Activated T-helper 1 cell treated with anti-CD3 and anti-CD28 coated beads, Interleukin-12 subunit alpha, Interleukin-12 subunit beta, Interleukin-2, Interleukin-4 antibody, amounts not matched to agents 30 ng/mL and 10 ng/mL and 1 ng/mL, durations not matched to agents 14 hours and 24 hours and 36 hours (primary cell): ENCODE data around the gene CHN1. TPM values are rescaled to one million over a fixed set of nuclear protein-coding genes. Genes with fewer than 3 reads are reported as not detected.

Experiments
- DNase-seq: peaks from one replicate; pipeline ENCODE4 v3.0.0; 2021; ENCODE audit warnings: low spot score
- H3K27ac Mint-ChIP-seq: one replicate; pipeline ENCODE4 v1.8.0; 2021; ENCODE audit warnings: mild to moderate bottlenecking, mixed read lengths
- H3K27me3 Mint-ChIP-seq: one replicate; pipeline ENCODE4 v1.8.0; 2022; ENCODE audit warnings: mild to moderate bottlenecking, moderate library complexity, mixed read lengths; ENCODE audit not compliant: insufficient read depth
- H3K36me3 Mint-ChIP-seq: one replicate; pipeline ENCODE4 v1.8.0; 2021; ENCODE audit warnings: low read depth, mixed read lengths
- H3K4me1 Mint-ChIP-seq: one replicate; pipeline ENCODE4 v1.8.0; 2021; ENCODE audit warnings: low read depth, mixed read lengths
- H3K4me3 Mint-ChIP-seq: one replicate; pipeline ENCODE4 v1.8.0; 2021; ENCODE audit warnings: mild to moderate bottlenecking, moderate library complexity, mixed read lengths
- H3K9me3 Mint-ChIP-seq: one replicate; pipeline ENCODE4 v1.8.0; 2021; ENCODE audit warnings: mixed read lengths
- intact Hi-C: fragments of 100-400 bp; cut with micrococcal nuclease; formaldehyde crosslinking; loops from one replicate; pipeline ENCODE4 v1.15.1; 2024
- total RNA-seq: library from RNA; stranded (reverse); gene quantifications from 2 replicates; pipeline ENCODE4 v1.2.3, GENCODE V29; 2022

Gene CHN1
- total RNA-seq, 1 donor from 2014 or later, result 3.4 TPM

- DNase-seq, result no peak
- peaks cover 9% of the 10 kb centered on the region for H3K4me1 Mint-ChIP-seq
- intact Hi-C loops, result no loop called here
- H3K9me3 Mint-ChIP-seq, result no peaks in the 10 kb centered on the region
- no peak overlapping the region for H3K4me3 Mint-ChIP-seq
- H3K36me3 Mint-ChIP-seq, result no peaks in the 10 kb centered on the region
- no peak overlapping the region for H3K27ac Mint-ChIP-seq
- peaks cover 9% of the 10 kb centered on the region for H3K27me3 Mint-ChIP-seq
These were observed 242.7 kb downstream of the CHN1 start for GRCh38 chr2:174762464-174762863.

- Mint-ChIP-seq H3K4me3 (no peak overlapping the region), H3K36me3 (no peaks in the 10 kb centered on the region)
These were observed 243.3 kb downstream of the CHN1 start for GRCh38 chr2:174761837-174762236.

GRCh38 chr2:174760845-174761473 lies 244.2 kb downstream of the CHN1 start:
- intact Hi-C loops, result no loop called here
- Mint-ChIP-seq H3K9me3 (no peaks in the 10 kb centered on the region), H3K4me3 (no peak overlapping the region), H3K27ac (no peak overlapping the region), H3K27me3 (peaks cover 7% of the 10 kb centered on the region), H3K4me1 (peaks cover 9% of the 10 kb centered on the region), H3K36me3 (no peaks in the 10 kb centered on the region)
- no peak for DNase-seq

More at GRCh38 chr2:174761837-174762236, 243.3 kb downstream of the CHN1 start:
- DNase-seq, result no peak
- H3K4me1 Mint-ChIP-seq, result peaks cover 9% of the 10 kb centered on the region
- H3K9me3 Mint-ChIP-seq, result no peaks in the 10 kb centered on the region
- intact Hi-C loops, result no loop called here
- peaks cover 7% of the 10 kb centered on the region for H3K27me3 Mint-ChIP-seq
- no peak overlapping the region for H3K27ac Mint-ChIP-seq

- intact Hi-C loops, result no loop called here
- Mint-ChIP-seq H3K36me3 (no peaks in the 10 kb centered on the region), H3K9me3 (no peaks in the 10 kb centered on the region), H3K4me3 (no peak overlapping the region), H3K4me1 (peaks cover 9% of the 10 kb centered on the region), H3K27me3 (peaks cover 7% of the 10 kb centered on the region), H3K27ac (no peak overlapping the region)
- no peak for DNase-seq
These were observed 245.7 kb downstream of the CHN1 start for GRCh38 chr2:174759381-174760065.

GRCh38 chr2:174756743-174757142 lies 248.4 kb downstream of the CHN1 start:
- peaks cover 14% of the 10 kb centered on the region for H3K4me1 Mint-ChIP-seq
- no peaks in the 10 kb centered on the region for H3K9me3 Mint-ChIP-seq
- H3K27me3 Mint-ChIP-seq, result peaks cover 4% of the 10 kb centered on the region
- H3K4me3 Mint-ChIP-seq, result no peak overlapping the region
- intact Hi-C loops, result no loop called here
- H3K27ac Mint-ChIP-seq, result no peak overlapping the region
- no peaks in the 10 kb centered on the region for H3K36me3 Mint-ChIP-seq
- DNase-seq, result no peak

GRCh38 chr2:174753038-174753633 lies 252.0 kb downstream of the CHN1 start:
- intact Hi-C loops, result loop anchor here (2.0 to 5.0 kb wide), 5 partner anchors 36 to 414 kb away; partner anchors contain the start of gene ATF2
- no peaks in the 10 kb centered on the region for H3K9me3 Mint-ChIP-seq
- H3K27ac Mint-ChIP-seq, result peak overlapping the region; percentile 87
- no peaks in the 10 kb centered on the region for H3K36me3 Mint-ChIP-seq
- peak overlapping the region; percentile 47 for H3K4me3 Mint-ChIP-seq
- peaks cover 44% of the 10 kb centered on the region for H3K4me1 Mint-ChIP-seq
- H3K27me3 Mint-ChIP-seq, result peaks cover 2% of the 10 kb centered on the region
- DNase-seq, result no peak

GRCh38 chr2:174752403-174753037 lies 252.7 kb downstream of the CHN1 start:
- H3K4me3 Mint-ChIP-seq, result peak overlapping the region; percentile 47
- peaks cover 44% of the 10 kb centered on the region for H3K4me1 Mint-ChIP-seq
- H3K27me3 Mint-ChIP-seq, result peaks cover 2% of the 10 kb centered on the region
- no peaks in the 10 kb centered on the region for H3K9me3 Mint-ChIP-seq
- peak overlapping the region; percentile 87 for H3K27ac Mint-ChIP-seq
- intact Hi-C loops, result loop anchor here (1.0 to 5.0 kb wide), 7 partner anchors 35 to 415 kb away; partner anchors contain the start of gene ATF2
- peak; percentile 36 for DNase-seq
- no peaks in the 10 kb centered on the region for H3K36me3 Mint-ChIP-seq

GRCh38 chr2:174750923-174751441 lies 254.2 kb downstream of the CHN1 start:
- peak; percentile 47 for DNase-seq
- no peaks in the 10 kb centered on the region for H3K36me3 Mint-ChIP-seq
- peaks cover 44% of the 10 kb centered on the region for H3K4me1 Mint-ChIP-seq
- H3K4me3 Mint-ChIP-seq, result peak overlapping the region; percentile 48
- peaks cover 7% of the 10 kb centered on the region for H3K27me3 Mint-ChIP-seq
- H3K27ac Mint-ChIP-seq, result peak overlapping the region; percentile 67
- H3K9me3 Mint-ChIP-seq, result no peaks in the 10 kb centered on the region
- intact Hi-C loops, result loop anchor here (1.0 to 5.0 kb wide), 8 partner anchors 27 to 416 kb away; partner anchors contain the start of gene ATF2

GRCh38 chr2:174749793-174750192 lies 255.4 kb downstream of the CHN1 start:
- Mint-ChIP-seq H3K4me3 (peak overlapping the region; percentile 6), H3K27me3 (peaks cover 7% of the 10 kb centered on the region), H3K36me3 (no peaks in the 10 kb centered on the region), H3K27ac (peak overlapping the region; percentile 2), H3K9me3 (no peaks in the 10 kb centered on the region), H3K4me1 (peaks cover 44% of the 10 kb centered on the region)
- intact Hi-C loops, result loop anchor here (1.0 to 5.0 kb wide), 12 partner anchors 32 to 533 kb away; partner anchors contain the start of genes ATF2 and CHN1
- DNase-seq, result no peak

- no peak overlapping the region for H3K27ac Mint-ChIP-seq
- peaks cover 44% of the 10 kb centered on the region for H3K4me1 Mint-ChIP-seq
- intact Hi-C loops, result loop anchor here (1.0 to 5.0 kb wide), 6 partner anchors 49 to 533 kb away; partner anchors contain the start of gene CHN1
- H3K9me3 Mint-ChIP-seq, result no peaks in the 10 kb centered on the region
- DNase-seq, result peak; percentile 55
- H3K36me3 Mint-ChIP-seq, result no peaks in the 10 kb centered on the region
- H3K4me3 Mint-ChIP-seq, result no peak overlapping the region
- H3K27me3 Mint-ChIP-seq, result peaks cover 7% of the 10 kb centered on the region
These were observed 256.2 kb downstream of the CHN1 start for GRCh38 chr2:174748948-174749347.
